ENCODE results near the gene TNNT1. TPM values are rescaled to one million over a fixed set of nuclear protein-coding genes. Genes with fewer than 3 reads are reported as not detected.
A peak's percentile ranks its signal among the peaks of the same experiment; 100 is the strongest.

TNNT1 gene
- total RNA-seq, 1 experiment from 2014 or later = 228 TPM

DNA sequence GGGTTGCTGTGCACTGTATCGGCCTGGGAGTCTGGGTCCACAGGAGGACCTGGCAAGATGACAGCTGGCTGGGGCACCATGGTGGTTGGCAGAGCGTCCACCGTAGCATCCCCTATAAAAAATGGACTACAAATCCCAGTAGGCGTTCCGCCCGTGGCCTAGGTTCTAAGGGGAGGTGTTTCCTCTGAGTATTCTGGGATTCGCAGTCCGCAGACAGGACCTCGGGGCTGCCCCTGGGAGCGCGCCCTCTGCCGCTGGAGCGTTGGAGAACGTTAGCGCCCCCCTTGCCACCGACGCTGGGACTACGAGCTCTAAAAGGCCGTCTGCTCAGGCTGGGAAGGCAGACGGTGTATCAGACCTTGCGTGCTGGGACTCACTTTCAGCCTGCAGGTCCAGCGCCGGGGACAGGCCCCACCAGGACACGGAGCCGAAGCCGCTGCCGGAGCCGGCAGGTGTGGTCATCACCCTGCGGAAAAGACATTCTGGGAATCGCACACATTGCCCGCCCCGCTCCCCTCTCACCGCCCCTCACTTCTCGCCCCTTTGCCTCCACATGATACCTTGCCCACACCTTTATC lies 17.0 kb upstream of the TNNT1 start:
- Histone ChIP-seq H4K20me1 (ENCODE audit: insufficient read depth) (no peaks in the 10 kb centered on the region), H3K36me3 (ENCODE audit: low read depth) (no peaks in the 10 kb centered on the region), H3K4me3 (peak overlapping the region; percentile 70), H3F3A (ENCODE audit: insufficient read depth, low read depth) (peaks cover 22% of the 10 kb centered on the region), H3K4me1 (replicated peaks; ENCODE audit: insufficient read depth) (peaks cover 13% of the 10 kb centered on the region), H3K9me2 (ENCODE audit: insufficient read depth) (no peaks in the 10 kb centered on the region), H2AFZ (peak overlapping the region; percentile 93), H3K27me3 (ENCODE audit: insufficient read depth, low read depth) (no peaks in the 10 kb centered on the region), H3K79me2 (ENCODE audit: low read depth) (no peaks in the 10 kb centered on the region), H3K4me2 (peak overlapping the region; percentile 78), H3K27ac (no peak overlapping the region), H3K9me3 (ENCODE audit: insufficient read depth, low read depth) (no peaks in the 10 kb centered on the region)
- ChIA-PET CTCF (interaction anchor here (0.5 to 2.3 kb wide), 8 partner anchors 19 to 689 kb away, joined by 3 to 16 read pairs (median 6); no protein-coding TSS in a partner anchor), POLR2A (ENCODE audit: unreplicated experiment) (interaction anchor here (0.6 to 1.4 kb wide), 7 partner anchors 10 to 473 kb away, joined by 3 to 14 read pairs (median 5); partner anchors contain the start of genes HSPBP1 and PPP6R1)
- DNase-seq = peak; percentile 82 to 89
- TF ChIP-seq, protein P1, sequence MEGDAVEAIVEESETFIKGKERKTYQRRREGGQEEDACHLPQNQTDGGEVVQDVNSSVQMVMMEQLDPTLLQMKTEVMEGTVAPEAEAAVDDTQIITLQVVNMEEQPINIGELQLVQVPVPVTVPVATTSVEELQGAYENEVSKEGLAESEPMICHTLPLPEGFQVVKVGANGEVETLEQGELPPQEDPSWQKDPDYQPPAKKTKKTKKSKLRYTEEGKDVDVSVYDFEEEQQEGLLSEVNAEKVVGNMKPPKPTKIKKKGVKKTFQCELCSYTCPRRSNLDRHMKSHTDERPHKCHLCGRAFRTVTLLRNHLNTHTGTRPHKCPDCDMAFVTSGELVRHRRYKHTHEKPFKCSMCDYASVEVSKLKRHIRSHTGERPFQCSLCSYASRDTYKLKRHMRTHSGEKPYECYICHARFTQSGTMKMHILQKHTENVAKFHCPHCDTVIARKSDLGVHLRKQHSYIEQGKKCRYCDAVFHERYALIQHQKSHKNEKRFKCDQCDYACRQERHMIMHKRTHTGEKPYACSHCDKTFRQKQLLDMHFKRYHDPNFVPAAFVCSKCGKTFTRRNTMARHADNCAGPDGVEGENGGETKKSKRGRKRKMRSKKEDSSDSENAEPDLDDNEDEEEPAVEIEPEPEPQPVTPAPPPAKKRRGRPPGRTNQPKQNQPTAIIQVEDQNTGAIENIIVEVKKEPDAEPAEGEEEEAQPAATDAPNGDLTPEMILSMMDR (conservative IDR thresholded peaks at IDR 0.05) = peak; percentile 85
- no peak for TF ChIP-seq EZH2 (IDR thresholded peaks at IDR 0.05; ENCODE audit: low read depth)
- intact Hi-C loops (cut with micrococcal nuclease; ENCODE audit: unreplicated experiment) = loop anchor here (1.0 to 10.0 kb wide), 9 partner anchors 23 to 491 kb away; partner anchors contain the start of genes FIZ1, KMT5C, PPP1R12C and RPL28
- BruUV-seq (replicated peaks) = TSS peak; percentile 63

DNA sequence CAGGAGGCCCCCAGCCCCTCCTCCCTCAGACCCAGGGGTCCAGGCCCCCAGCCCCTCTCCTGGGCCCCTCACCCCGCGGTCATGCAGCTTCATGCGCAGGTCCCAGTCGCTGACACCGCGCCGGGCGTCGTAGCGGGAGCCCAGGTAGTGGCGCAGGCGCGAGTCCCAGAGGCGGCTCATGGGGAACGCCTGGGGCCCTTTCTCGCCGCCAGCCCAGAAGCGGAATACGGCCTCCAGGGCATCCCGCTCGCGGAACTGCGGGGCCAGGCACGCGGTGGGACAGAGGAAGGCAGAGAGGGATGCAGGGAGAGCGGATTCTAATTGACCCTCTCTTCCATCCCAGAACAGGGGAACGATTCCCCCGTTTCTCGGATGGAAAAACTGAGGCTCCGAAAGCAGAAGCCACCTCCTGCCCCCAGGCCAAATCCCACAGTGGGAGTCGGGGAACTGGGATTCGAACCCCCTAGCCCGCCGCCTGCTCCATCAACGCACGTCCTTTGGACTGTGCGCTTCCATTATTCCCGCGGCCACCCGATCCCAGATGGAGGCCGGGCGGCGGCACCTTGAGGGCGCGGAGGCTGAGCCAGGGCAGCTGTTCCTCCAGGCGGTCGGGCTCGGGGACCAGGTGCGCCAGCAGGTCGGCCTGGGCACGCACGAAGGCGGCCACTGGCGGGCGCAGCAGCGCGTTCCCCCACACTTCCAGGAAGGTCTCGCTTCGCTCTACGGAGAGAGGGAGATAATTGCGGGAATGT lies 12.7 kb upstream of the TNNT1 start:
- H3K79me2 ChIP-seq (ENCODE audit: low read depth) = no peaks in the 10 kb centered on the region
- H3K9me2 ChIP-seq (ENCODE audit: insufficient read depth) = no peaks in the 10 kb centered on the region
- BruUV-seq (replicated peaks) = no TSS peak
- DNase-seq = no peak
- CTCF ChIA-PET = no interaction called here
- H2AFZ ChIP-seq = no peak overlapping the region
- no peak for TF ChIP-seq EZH2 (IDR thresholded peaks at IDR 0.05; ENCODE audit: low read depth)
- TF ChIP-seq, protein P1 (conservative IDR thresholded peaks at IDR 0.05) = no peak
- peaks cover 26% of the 10 kb centered on the region for H3K4me1 ChIP-seq (replicated peaks; ENCODE audit: insufficient read depth)
- H4K20me1 ChIP-seq (ENCODE audit: insufficient read depth) = no peaks in the 10 kb centered on the region
- no peaks in the 10 kb centered on the region for H3K27me3 ChIP-seq (ENCODE audit: insufficient read depth, low read depth)
- H3K27ac ChIP-seq = no peak overlapping the region
- H3K4me3 ChIP-seq = no peak overlapping the region
- H3K36me3 ChIP-seq (ENCODE audit: low read depth) = no peaks in the 10 kb centered on the region
- H3F3A ChIP-seq (ENCODE audit: insufficient read depth, low read depth) = peaks cover 34% of the 10 kb centered on the region
- intact Hi-C loops (cut with micrococcal nuclease; ENCODE audit: unreplicated experiment) = loop anchor here (10.0 kb wide), 2 partner anchors 223 to 487 kb away; partner anchors contain the start of genes RPL28 and TMEM238
- POLR2A ChIA-PET (ENCODE audit: unreplicated experiment) = no interaction called here
- no peaks in the 10 kb centered on the region for H3K9me3 ChIP-seq (ENCODE audit: insufficient read depth, low read depth)
- H3K4me2 ChIP-seq = no peak overlapping the region

DNA sequence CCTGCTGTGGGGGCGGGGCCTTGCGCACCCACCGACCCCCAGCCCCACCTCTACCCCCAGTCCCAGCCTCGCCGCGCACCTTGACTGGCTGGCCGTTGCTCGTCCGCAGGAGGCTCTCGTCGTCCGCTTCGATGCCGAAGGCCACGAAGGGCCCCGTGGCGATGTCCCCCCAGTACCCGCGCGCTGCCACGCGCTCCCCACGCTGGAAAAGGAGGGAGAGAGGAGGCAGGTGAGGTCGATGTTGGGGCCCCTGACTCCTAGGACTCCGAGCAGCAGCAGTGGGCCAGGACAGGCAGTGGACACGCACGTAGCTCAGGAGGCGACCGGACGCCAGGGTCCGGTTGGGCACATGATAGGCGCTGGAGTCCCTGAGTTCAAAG lies 12.0 kb upstream of the TNNT1 start:
- no peaks in the 10 kb centered on the region for H3K9me3 ChIP-seq (ENCODE audit: insufficient read depth, low read depth)
- H3K4me2 ChIP-seq = no peak overlapping the region
- H2AFZ ChIP-seq = no peak overlapping the region
- no peak overlapping the region for H3K4me3 ChIP-seq
- no peaks in the 10 kb centered on the region for H3K36me3 ChIP-seq (ENCODE audit: low read depth)
- H3K79me2 ChIP-seq (ENCODE audit: low read depth) = no peaks in the 10 kb centered on the region
- ChIA-PET POLR2A (ENCODE audit: unreplicated experiment) (interaction anchor here (0.5 kb wide), 1 partner anchor 10 kb away, joined by 3 read pairs; no protein-coding TSS in a partner anchor), CTCF (interaction anchor here (0.6 to 3.5 kb wide), 9 partner anchors 14 to 1243 kb away, joined by 3 to 47 read pairs (median 5); partner anchors contain the start of gene TMEM238)
- H3F3A ChIP-seq (ENCODE audit: insufficient read depth, low read depth) = peaks cover 34% of the 10 kb centered on the region
- TF ChIP-seq, protein P1 (conservative IDR thresholded peaks at IDR 0.05) = no peak
- no peak for TF ChIP-seq EZH2 (IDR thresholded peaks at IDR 0.05; ENCODE audit: low read depth)
- peaks cover 26% of the 10 kb centered on the region for H3K4me1 ChIP-seq (replicated peaks; ENCODE audit: insufficient read depth)
- DNase-seq = no peak
- H4K20me1 ChIP-seq (ENCODE audit: insufficient read depth) = no peaks in the 10 kb centered on the region
- H3K9me2 ChIP-seq (ENCODE audit: insufficient read depth) = no peaks in the 10 kb centered on the region
- H3K27me3 ChIP-seq (ENCODE audit: insufficient read depth, low read depth) = no peaks in the 10 kb centered on the region
- intact Hi-C loops (cut with micrococcal nuclease; ENCODE audit: unreplicated experiment) = loop anchor here (1.0 to 10.0 kb wide), 4 partner anchors 15 to 486 kb away; partner anchors contain the start of genes RPL28 and TMEM238
- BruUV-seq (replicated peaks) = no TSS peak
- no peak overlapping the region for H3K27ac ChIP-seq
